ENCODE results near the gene SPTBN1.

The SPTBN1 gene

GRCh38 chr2:54667726-54668650, 211.9 kb downstream of the SPTBN1 start:
- DNase-seq (ENCODE audit: low read depth) = no peak
- TF ChIP-seq CTCF (IDR thresholded peaks at IDR 0.05; ENCODE audit: control insufficient read depth, insufficient read depth, low read depth, low read length, missing control alignments) = no peak
- H3K4me3 ChIP-seq (ENCODE audit: control insufficient read depth, low read depth, low read length) = no peak overlapping the region

- no peak for DNase-seq (ENCODE audit: low read depth)
- TF ChIP-seq CTCF (IDR thresholded peaks at IDR 0.05; ENCODE audit: control insufficient read depth, insufficient read depth, low read depth, low read length, missing control alignments) = no peak
- no peak overlapping the region for H3K4me3 ChIP-seq (ENCODE audit: control insufficient read depth, low read depth, low read length)
Measured at GRCh38 chr2:54668711-54669110, 212.6 kb downstream of the SPTBN1 start.

GRCh38 chr2:54669677-54670484, 213.8 kb downstream of the SPTBN1 start:
- TF ChIP-seq CTCF (IDR thresholded peaks at IDR 0.05; ENCODE audit: control insufficient read depth, insufficient read depth, low read depth, low read length, missing control alignments) = no peak
- DNase-seq (ENCODE audit: low read depth) = peak; percentile 49
- H3K4me3 ChIP-seq (ENCODE audit: control insufficient read depth, low read depth, low read length) = no peak overlapping the region

- H3K4me3 ChIP-seq (ENCODE audit: control insufficient read depth, low read depth, low read length) = no peak overlapping the region
- TF ChIP-seq CTCF (IDR thresholded peaks at IDR 0.05; ENCODE audit: control insufficient read depth, insufficient read depth, low read depth, low read length, missing control alignments) = no peak
- no peak for DNase-seq (ENCODE audit: low read depth)
Measured at GRCh38 chr2:54670485-54671009, 214.4 kb downstream of the SPTBN1 start.

- no peak overlapping the region for H3K4me3 ChIP-seq (ENCODE audit: control insufficient read depth, low read depth, low read length)
- DNase-seq (ENCODE audit: low read depth) = no peak
- TF ChIP-seq CTCF (IDR thresholded peaks at IDR 0.05; ENCODE audit: control insufficient read depth, insufficient read depth, low read depth, low read length, missing control alignments) = no peak
Measured at GRCh38 chr2:54671010-54671409, 214.9 kb downstream of the SPTBN1 start.

GRCh38 chr2:54671875-54672589, 215.9 kb downstream of the SPTBN1 start:
- no peak for DNase-seq (ENCODE audit: low read depth)
- no peak overlapping the region for H3K4me3 ChIP-seq (ENCODE audit: control insufficient read depth, low read depth, low read length)
- no peak for TF ChIP-seq CTCF (IDR thresholded peaks at IDR 0.05; ENCODE audit: control insufficient read depth, insufficient read depth, low read depth, low read length, missing control alignments)
